ENCODE results near the gene TSPAN5.

The TSPAN5 gene

GRCh38 chr4:98434816-98435215 is 223.6 kb downstream of the TSPAN5 start:
- no peak for DNase-seq

DNA sequence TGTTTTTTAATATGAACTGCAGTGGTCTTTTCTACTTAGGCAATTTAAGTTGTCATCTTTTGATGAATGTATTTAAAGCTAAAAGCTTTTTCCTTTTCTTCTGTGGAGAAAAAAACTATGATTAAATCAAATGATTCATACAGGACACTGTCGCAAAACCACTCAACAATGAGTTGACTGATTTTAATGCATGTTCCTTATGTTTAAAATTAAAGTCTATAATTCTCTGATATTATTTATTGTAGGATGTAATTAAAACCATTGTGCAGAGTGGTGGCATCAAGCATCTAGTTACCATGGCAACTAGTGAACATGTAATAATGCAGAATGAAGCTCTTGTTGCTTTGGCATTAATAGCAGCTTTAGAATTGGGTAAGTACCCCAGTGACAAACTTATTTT is 224.7 kb downstream of the TSPAN5 start:
- DNase-seq, result no peak

DNA sequence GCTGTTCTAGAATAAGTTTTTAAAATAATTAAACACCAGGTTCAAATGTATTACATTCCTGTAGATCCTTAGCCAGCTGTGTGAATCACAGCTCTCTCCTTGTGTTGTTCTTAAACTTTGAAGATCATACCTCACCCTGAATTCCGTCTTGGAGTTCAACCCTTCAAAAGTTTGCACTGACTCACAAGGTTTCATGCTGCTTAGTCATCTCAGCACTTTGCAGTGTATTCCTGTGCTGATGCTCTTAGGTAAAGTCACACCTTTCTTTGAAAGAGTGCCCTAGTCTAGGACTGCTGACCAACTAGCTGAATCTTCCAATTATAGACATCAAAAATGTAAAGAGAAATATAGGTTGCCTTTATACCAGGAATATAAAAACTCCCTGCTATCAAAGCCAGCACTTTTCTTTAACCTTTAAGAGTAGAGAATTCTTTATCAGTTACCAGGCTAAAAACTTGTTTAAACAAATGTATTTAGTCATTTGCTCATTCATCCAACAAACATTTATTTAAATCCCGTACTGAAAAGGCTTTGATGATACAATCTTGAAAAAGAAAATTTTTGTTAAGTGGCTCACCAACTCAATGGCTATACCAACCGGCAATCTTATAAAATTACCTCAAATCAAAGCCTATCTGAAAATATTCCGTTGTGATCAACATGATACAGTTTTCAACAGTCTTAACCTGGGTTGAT is 227.6 kb downstream of the TSPAN5 start:
- no peak for DNase-seq

GRCh38 chr4:98423009-98423408 is 235.4 kb downstream of the TSPAN5 start:
- DNase-seq, result no peak

DNA sequence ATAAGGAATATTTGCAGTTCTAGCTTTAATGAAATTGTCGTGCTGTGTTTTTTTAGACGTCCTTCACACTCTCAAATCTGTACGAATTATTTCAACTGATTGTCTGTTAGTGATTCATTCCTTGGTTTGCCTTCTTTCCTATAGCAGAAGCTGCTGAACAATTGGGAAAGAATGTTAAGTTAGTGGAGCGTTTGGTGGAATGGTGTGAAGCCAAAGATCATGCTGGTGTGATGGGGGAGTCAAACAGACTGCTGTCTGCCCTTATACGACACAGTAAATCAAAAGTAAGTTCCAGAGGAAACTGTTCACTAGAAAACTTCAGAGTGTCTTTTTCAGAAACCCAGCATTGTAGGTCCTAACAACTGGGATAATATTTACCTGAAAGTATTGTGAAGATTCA is 237.3 kb downstream of the TSPAN5 start:
- DNase-seq, result no peak

All from T-helper 9 cell (primary cell).